CD4-positive, alpha-beta T cell treated with Interleukin-15 for 4 hours (primary cell): ENCODE measurements around the gene L3MBTL2.
"Not testable (repeated sequence)": the region's sequence is repeated elsewhere in the genome, so short reads cannot be mapped to it uniquely, and the experiment has no call there.

Source experiments
- DNase-seq: peaks from one replicate; pipeline ENCODE4 v3.0.0-alpha.2; 2020; ENCODE audit warnings: low spot score

Gene L3MBTL2

GRCh38 chr22:41241133-41241676 lies 36.1 kb downstream of the L3MBTL2 start:
- no peak for DNase-seq

GRCh38 chr22:41242396-41243117 lies 37.4 kb downstream of the L3MBTL2 start:
- DNase-seq: no peak

- no peak for DNase-seq
Measured at GRCh38 chr22:41243361-41243760, 38.2 kb downstream of the L3MBTL2 start.

- DNase-seq: no peak
Measured at GRCh38 chr22:41245917-41246499, 40.9 kb downstream of the L3MBTL2 start.

GRCh38 chr22:41247703-41248102 lies 42.6 kb downstream of the L3MBTL2 start:
- DNase-seq: no peak

- no peak for DNase-seq
Measured at GRCh38 chr22:41248314-41248713, 43.2 kb downstream of the L3MBTL2 start.

GRCh38 chr22:41248758-41249157 lies 43.6 kb downstream of the L3MBTL2 start:
- no peak for DNase-seq

- DNase-seq: no peak
Measured at GRCh38 chr22:41249442-41249841, 44.3 kb downstream of the L3MBTL2 start.

- no peak for DNase-seq
Measured at GRCh38 chr22:41250127-41250526, 45.0 kb downstream of the L3MBTL2 start.

- DNase-seq: no peak
Measured at GRCh38 chr22:41252365-41252764, 47.3 kb downstream of the L3MBTL2 start.

GRCh38 chr22:41254230-41254629 lies 49.1 kb downstream of the L3MBTL2 start:
- no peak for DNase-seq

- no peak for DNase-seq
Measured at GRCh38 chr22:41256254-41257253, 51.4 kb downstream of the L3MBTL2 start.

- DNase-seq: no peak
Measured at GRCh38 chr22:41257696-41258095, 52.6 kb downstream of the L3MBTL2 start.

GRCh38 chr22:41259756-41260155 lies 54.6 kb downstream of the L3MBTL2 start:
- DNase-seq: not testable (repeated sequence)

- no peak for DNase-seq
Measured at GRCh38 chr22:41260871-41261270, 55.8 kb downstream of the L3MBTL2 start.

- no peak for DNase-seq
Measured at GRCh38 chr22:41261541-41262249, 56.6 kb downstream of the L3MBTL2 start.

GRCh38 chr22:41262250-41262765 lies 57.2 kb downstream of the L3MBTL2 start:
- no peak for DNase-seq

- DNase-seq: no peak
Measured at GRCh38 chr22:41263704-41264103, 58.6 kb downstream of the L3MBTL2 start.

GRCh38 chr22:41264408-41264941 lies 59.4 kb downstream of the L3MBTL2 start:
- DNase-seq: no peak

GRCh38 chr22:41267958-41268357 lies 62.8 kb downstream of the L3MBTL2 start:
- DNase-seq: no peak

GRCh38 chr22:41271787-41272186 lies 66.7 kb downstream of the L3MBTL2 start:
- no peak for DNase-seq
